HG03354 (cell line): ENCODE results near the gene FAM8A1.
A peak's percentile ranks its signal among the peaks of the same experiment; 100 is the strongest.
"Not testable (repeated sequence)": the region's sequence is repeated elsewhere in the genome, so short reads cannot be mapped to it uniquely, and the experiment has no call there.

ENCODE experiments used
- ATAC-seq: cut with Tn5 transposase; IDR thresholded peaks from one replicate; pipeline ENCODE4 v1.9.1; 2021; ENCODE audit warnings: mild to moderate bottlenecking; ENCODE audit not compliant: unreplicated experiment, poor library complexity, severe bottlenecking

Gene FAM8A1

GRCh38 chr6:17599877-17600526 lies at the start of gene FAM8A1:
Gene FAM8A1, plus strand, starts transcription at chr6:17600302. Its CDS starts 108 bp downstream, at chr6:17600410.
- peak; percentile 87 for ATAC-seq

- no peak for ATAC-seq
These were observed 48.6 kb upstream of the FAM8A1 start for GRCh38 chr6:17551383-17551958.

- no peak for ATAC-seq
These were observed 47.2 kb upstream of the FAM8A1 start for GRCh38 chr6:17552861-17553260.

- no peak for ATAC-seq
These were observed 44.1 kb upstream of the FAM8A1 start for GRCh38 chr6:17556014-17556413.

- no peak for ATAC-seq
These were observed 37.5 kb upstream of the FAM8A1 start for GRCh38 chr6:17562636-17563035.

- ATAC-seq, result no peak
These were observed 34.7 kb upstream of the FAM8A1 start for GRCh38 chr6:17565399-17565798.

- no peak for ATAC-seq
These were observed 25.1 kb upstream of the FAM8A1 start for GRCh38 chr6:17574866-17575560.

GRCh38 chr6:17577059-17577458 lies 23.0 kb upstream of the FAM8A1 start:
- no peak for ATAC-seq

- no peak for ATAC-seq
These were observed 19.5 kb upstream of the FAM8A1 start for GRCh38 chr6:17580518-17581048.

GRCh38 chr6:17581282-17581681 lies 18.8 kb upstream of the FAM8A1 start:
- ATAC-seq, result not testable (repeated sequence)

GRCh38 chr6:17583811-17584210 lies 16.3 kb upstream of the FAM8A1 start:
- ATAC-seq, result no peak

GRCh38 chr6:17584241-17584803 lies 15.8 kb upstream of the FAM8A1 start:
- ATAC-seq, result peak; percentile 60

GRCh38 chr6:17585766-17586490 lies 14.2 kb upstream of the FAM8A1 start:
- no peak for ATAC-seq

GRCh38 chr6:17586623-17587022 lies 13.5 kb upstream of the FAM8A1 start:
- ATAC-seq, result not testable (repeated sequence)

- no peak for ATAC-seq
These were observed 12.1 kb upstream of the FAM8A1 start for GRCh38 chr6:17588011-17588410.

- ATAC-seq, result peak; percentile 44
These were observed 10.6 kb upstream of the FAM8A1 start for GRCh38 chr6:17589406-17590096.

- no peak for ATAC-seq
These were observed 8.8 kb upstream of the FAM8A1 start for GRCh38 chr6:17591287-17591686.

- no peak for ATAC-seq
These were observed 6.9 kb upstream of the FAM8A1 start for GRCh38 chr6:17593246-17593645.

- ATAC-seq, result no peak
These were observed 4.0 kb upstream of the FAM8A1 start for GRCh38 chr6:17596085-17596484.
